ENCODE results near the gene NDUFS7.

Gene NDUFS7

DNA sequence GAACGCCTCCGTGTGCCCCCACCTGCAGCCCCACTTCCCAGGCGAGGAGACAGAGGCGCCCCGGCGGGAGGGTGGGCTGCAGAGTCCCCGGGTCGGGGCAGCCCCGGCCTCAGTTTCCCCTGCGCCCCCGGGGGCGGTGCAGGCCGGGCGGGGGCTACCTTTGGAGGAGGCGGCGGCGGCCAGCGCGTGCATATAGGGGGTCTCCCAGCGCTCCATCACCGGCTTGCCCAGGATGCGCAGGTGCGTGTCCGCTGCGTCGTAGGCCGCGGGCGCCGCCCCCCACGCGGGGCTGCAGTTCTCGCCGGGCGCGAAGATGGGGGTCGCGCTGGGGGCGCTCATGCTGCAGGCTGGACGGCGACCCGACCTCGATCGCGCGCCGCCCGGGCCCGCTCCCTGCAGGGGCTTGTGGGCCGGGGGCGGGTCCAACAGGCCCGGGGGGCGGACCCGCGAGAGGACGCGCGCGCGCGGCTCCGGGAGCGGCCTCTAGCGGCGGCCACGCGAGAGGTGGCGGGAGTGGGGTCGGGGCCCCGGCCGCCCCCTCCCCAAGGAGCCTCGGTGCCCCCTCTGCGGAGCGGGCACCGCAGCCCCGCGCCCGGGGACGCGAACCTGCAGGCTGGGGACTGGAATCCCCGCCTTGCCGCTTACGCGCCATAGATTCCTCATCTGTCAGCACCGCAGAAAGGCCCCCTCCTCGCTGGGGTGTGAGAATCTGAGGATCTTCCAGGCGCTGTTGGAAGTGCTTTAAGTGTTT is 17.6 kb downstream of the NDUFS7 start, which contains the start of gene GAMT:
GAMT (minus strand) TSS at position 405 of the 751 bp plus-strand sequence; CDS start at position 339, 66 bp downstream.
- peak; percentile 78 for DNase-seq (ENCODE audit: low spot score)

DNA sequence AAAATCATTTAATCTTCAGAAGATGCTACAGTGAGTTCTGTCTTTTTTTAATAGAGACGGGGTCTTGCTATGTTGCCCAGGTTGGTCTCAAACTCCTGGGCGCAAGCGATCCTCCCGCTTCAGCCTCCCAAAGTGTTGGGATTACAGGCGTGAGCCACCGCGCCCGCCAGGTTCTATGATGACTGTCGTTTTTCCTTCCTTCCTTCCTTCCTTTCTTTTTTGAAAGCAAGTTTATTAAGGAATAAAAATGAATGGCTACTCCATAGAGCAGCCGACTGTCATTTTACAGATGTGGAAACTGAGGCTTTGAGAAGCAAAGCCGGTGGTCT is 18.1 kb downstream of the NDUFS7 start:
- no peak for DNase-seq (ENCODE audit: low spot score)

DNA sequence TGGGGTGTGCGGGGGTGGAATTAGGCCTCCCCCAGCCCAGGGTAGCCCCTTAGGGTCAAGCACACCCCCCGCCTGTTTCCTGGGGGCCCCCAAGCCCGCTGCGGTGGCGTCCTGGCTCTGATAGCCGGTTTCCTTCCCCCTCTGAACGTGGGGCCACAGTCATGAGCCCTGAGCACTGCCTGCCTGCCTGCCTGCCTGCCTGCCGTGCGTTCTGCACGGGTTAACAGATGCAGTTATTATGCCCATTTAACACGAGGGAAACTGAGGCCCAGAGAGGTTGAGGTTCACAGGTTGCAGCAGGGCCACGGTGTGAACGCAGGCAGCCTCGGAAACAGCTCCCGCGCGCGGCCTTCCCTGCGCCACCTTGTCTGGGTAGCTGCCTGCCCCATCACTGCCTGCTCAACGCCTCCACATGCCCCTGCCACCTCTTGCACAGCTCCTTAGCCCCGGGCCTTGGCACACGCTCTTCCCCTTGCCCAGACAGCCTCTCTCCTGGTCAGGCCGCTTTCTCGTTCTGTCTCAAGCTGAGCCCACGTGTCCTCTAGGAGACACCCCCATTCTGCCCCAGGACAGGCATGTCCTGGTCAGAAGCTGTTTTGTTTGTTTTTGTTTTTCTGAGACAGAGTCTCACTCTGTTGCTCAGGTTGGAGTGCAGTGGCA is 18.8 kb downstream of the NDUFS7 start:
- DNase-seq (ENCODE audit: low spot score) = no peak

DNA sequence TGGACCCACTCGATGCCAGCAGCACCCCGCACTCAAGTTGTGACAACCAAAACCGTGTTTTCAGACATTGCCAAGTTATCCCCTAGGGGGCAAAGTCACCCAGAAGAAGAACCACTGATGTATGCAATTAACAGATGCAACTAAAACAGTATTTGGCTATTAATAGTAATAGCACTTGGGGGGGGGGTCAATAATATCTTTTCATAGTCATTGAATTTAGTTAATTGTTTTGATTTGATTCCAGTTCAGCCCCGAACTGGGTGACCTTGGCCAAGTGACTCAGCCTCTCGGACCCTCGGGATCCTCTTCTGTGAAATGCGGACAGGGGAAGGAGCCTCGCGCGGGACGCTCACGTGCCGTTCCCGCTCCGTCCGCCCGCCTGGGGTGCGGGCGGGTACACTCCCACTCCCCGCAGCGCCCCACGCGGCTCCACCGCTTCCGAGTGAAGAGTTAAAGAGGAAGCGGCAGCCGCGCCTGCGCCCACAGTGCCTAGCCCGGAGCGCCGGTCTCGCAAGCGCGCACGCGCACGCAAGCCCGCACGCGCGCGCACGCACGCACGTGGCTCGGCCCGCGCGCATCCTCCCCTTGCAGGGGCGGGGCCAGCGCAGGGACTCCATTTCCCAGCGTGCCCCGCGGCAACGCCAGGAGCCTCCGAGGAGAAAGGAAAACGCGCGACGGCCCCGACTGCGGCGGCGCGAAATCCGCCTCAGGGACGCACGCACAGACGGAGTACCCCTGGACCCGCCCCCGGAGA is 23.2 kb downstream of the NDUFS7 start:
- DNase-seq (ENCODE audit: low spot score) = peak; percentile 97

DNA sequence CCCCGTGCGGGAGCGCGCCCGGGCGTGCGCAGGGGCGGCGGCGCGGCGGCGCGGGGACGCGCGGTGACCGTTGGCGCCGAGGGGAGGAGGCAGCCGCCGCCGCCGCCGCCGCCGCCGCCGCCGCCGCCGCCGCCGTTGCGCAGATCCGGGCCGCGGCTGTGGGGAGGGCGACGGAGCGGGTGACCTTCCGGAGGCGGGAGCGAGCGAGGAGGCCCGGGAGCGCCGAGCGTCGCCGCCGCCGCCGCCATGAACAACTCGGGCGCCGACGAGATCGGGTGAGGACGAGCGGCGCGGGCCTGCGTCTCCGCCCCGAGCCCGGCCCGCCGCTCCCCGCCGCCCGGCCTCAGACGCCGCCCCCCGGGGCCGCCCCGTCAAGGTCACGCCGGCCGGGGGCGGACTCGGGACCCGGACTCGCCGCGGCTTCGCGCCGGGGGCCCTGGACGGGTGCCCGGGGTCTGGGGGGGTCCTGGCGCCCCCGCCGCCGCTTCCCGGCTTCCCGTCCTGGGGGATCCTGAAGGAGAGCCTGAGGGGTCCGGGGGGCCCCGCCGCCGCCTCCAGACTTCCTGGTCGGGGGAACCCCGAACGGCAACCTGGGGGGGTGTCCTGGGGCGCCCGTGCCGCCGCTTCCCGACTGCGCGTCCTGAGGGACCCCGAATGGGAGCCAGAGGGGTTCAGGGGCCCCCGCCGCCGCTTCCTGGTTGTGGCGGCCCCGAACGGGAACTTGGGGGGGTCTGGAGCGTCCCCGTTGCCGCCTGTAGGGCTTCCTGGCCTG is 24.0 kb downstream of the NDUFS7 start, which contains the start of gene DAZAP1:
DAZAP1 (plus strand) TSS at position 59 of the 772 bp plus-strand sequence; CDS start at position 247, 188 bp downstream.
- peak; percentile 28 for DNase-seq (ENCODE audit: low spot score)

DNA sequence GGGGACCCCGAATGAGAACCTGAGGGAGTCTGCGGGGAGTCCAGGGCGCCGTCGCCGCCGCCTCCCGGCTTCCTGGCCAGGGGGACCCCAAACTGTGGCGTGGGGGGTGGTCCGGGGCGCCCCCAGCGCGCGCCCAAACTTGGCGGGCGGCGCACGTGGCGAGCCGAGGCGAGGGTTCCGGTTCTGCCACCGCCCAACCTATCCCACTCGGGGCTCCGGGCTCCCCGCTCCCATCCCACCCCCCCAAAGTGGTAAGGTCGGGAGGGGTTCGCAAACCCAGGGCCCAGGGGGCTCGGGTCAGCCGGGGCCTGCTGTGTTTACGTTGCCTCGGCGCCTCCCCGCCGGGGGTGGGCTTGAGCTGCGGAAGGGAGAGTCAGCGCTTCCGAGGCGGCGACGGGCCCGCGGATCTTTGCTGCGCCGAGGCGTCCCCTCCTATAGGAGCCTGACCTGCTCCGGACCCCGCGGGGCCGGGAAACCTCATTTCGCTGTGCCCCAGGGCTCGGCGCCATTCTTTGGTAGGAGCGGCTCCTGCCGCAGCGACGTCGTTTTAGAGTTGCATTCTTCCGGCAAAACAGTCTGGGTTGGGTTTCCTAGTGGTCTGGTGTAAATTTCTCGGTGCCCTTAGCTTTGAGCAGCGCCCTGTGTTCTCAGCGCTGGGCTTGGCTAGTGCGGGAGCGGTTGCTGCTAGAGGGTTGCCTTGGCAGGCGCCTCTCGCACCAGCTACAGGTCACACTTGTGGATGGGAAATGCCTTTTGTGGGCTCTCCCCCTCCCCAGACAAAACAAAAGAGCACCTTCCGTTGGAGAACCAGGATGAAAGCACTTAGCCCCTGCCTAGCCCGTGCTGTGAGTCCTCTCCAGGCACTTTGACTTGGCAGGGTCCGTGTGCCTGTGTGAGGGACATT is 24.8 kb downstream of the NDUFS7 start:
- peak; percentile 25 for DNase-seq (ENCODE audit: low spot score)

DNA sequence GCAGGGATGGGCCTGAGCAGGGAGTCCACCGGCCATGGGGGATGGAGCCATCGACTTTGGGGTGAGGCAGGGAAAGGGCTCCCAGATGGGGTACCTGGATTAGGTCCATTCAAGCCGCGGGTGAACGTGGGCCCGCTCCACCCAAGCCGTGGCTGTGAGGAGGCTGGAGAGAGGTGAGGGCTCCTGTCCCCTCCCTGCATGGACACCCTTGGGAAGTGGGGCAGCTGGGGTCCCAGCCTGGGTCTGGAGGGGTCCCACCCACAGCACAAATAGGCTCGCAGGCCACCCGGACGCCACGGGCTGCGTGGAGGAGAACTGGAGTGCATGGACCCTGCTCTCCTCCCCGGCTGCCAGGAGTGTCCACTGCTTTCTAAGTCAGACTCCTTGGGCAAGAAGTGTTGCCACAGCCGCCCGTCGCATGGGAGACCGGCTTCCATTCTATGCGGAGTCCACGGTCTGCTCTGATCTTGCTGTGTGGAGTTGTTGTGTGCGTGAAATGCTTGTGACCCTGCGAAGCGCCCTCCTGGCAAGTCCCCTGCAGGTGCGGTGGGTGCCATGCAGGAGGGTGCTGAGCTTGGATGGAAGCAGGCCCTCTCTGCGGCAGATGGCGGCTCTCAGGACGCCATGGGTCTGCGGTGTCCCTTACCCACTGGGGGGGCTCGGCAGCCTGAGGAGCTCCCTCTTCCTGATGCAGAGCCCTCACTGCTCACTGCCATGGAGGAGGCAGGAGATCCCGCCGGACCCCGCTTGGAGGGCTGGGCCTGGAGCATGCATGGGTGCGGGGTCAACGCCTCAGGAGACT is 25.7 kb downstream of the NDUFS7 start:
- no peak for DNase-seq (ENCODE audit: low spot score)

DNA sequence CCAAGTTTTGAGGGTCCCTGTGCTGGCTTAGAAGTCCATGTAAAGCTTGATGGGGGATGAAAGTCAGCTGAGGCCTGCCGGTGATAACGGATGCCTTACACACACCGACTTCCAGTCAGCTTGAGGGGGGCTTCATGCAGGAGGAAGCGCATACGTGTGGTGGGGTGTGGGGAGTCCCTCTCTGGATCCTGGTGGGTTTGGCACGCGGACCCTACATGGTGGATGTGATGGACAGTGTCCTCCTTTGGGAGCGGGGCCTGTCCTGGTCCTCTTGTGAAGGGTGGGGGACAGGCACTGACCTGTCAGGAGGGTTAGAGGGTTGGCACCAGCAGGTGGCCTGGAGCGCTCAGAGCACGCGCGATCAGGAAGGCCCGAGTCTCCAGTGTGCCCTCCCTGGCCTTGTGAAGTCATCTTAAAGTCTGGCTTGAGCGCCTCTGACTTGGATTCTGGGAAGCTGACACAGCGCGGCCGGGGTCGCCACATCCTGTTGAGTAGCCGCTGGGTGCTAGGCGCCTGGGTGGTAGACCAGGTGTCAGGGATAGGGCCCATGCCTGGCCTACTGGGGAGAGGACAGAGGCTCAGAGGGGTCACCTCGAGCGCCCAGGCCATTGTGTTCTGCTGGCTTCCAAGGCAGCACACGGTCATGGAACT is 26.6 kb downstream of the NDUFS7 start:
- no peak for DNase-seq (ENCODE audit: low spot score)

DNA sequence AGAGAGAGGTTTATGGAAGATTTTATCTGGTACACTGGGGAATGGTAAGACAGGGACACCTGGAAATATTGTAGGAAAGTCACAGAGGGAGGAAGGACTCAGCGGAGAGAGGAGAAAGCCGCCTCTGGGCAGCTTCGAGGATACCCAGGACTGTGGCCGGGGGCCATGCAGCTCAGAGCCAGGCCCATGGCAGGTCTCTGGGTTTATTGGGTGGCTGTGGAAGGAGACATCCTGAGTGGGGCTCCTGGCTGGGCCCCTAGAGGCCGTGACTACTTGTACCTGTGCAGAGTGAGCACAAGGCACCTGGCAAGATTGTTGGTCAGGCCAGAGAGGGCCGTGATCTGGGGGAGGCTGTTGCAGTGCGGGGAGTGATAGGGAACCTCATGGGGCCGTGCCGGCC is 27.1 kb downstream of the NDUFS7 start:
- DNase-seq (ENCODE audit: low spot score) = no peak

DNA sequence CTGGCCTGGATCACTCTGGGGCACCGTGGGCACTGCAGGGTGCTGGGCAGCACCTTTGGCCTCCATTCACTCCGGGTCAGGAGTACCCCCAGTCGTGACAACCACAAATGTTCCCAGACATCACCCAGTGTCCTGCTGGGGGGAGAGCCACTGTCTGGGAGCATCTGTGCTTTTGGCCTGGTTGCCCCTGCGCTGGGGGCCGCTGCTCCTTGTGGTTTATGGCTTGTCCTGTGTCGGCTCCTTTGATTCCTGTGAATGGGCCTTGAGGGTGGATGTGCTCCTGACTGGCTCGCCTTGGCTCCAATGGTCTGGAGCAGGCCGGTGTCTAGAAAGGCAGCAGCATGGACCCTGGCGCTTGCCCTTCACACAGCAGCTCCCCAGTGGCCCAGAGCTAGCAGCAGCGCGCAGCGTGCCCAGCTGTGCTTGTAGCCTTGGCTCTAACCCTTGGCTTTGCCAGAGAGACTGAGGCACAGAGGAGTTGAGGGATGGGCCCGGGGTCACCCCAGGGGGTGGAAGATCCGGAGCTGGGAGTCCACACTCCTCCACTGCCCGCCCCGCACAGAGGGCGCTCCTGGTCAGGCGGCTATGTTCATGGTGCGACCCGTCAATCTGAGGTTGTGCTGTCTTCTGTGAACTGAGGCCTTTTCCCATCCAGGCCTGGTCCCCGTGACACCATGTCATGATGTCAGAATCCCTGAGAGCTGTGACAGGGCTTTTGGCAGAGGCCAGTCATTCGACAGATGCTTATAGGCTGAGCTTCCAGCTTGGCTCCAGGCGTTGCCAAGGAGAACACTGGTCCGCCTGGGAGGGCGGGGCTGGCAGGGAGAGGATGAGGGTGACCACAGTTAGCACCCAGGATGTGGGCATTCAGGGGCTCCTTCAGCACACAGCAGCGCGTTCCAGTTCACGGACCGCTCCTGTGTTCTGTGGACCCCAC is 27.8 kb downstream of the NDUFS7 start:
- DNase-seq (ENCODE audit: low spot score) = no peak

DNA sequence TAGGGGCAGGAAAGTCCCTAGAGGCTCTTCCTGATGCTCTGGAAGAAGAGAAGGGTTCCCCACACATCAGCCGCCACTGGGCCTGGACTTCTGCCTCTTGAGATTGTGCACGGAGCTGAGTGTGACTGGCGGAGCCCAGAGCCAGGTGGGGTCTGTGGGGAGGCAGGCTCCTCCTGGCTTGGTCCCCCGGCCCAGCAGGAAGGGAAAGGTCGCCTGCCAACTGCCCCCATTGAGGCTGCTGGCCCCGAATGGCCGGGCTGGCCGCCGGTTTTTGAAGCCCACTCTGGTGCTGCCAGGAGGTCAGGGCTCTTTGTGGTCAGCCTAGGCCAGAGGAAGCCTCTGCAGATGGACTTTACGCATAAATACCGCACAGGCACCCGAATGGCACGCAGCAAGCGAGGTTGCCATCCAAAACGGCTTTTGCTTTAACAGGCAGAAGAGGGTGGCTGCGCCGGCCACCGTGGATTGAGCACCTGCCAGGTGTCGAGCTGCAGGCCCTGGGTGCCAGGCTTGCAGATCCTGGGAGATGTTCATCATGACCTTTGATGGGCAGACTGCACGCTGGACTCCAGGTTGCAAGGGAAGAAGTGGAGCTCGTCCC is 28.7 kb downstream of the NDUFS7 start:
- DNase-seq (ENCODE audit: low spot score) = no peak

DNA sequence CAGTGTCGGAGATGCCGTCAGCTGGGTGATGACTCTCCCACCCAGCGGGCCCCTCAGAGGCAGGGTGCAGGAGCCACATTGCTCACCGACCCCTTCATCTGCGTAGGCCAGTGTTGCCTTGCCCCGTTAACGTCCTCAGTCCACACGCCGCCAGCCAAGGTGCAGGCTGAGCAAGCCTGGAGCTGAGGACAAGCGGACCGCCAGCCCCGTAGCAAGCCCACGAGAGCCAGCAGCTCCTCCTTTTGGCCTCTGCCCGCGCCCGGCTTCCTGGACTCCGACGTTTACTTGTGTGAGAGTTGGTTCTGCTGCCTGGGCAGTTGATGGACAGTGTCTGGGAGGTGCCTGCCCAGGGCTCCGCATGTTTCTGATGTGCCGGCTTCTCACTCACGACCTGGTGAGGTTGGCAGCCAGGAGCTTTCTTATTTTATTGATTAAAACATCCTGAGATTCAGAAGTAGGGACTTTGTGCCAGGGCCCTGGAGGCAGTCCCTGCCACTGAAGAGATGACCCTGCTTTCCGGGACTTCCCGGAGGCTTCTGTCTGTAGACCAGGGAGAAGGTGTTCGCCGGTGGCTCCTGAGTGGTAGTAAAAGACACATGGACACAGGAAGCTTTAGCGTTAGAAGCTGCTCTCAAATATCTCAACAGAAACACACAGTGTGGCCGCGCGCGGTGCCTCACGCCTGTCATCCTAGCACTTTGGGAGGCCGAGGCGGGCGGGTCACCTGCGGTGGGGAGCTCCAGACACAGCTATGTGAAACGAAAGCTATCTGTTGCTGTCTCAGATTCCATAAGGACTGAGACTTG is 29.5 kb downstream of the NDUFS7 start:
- DNase-seq (ENCODE audit: low spot score) = no peak

DNA sequence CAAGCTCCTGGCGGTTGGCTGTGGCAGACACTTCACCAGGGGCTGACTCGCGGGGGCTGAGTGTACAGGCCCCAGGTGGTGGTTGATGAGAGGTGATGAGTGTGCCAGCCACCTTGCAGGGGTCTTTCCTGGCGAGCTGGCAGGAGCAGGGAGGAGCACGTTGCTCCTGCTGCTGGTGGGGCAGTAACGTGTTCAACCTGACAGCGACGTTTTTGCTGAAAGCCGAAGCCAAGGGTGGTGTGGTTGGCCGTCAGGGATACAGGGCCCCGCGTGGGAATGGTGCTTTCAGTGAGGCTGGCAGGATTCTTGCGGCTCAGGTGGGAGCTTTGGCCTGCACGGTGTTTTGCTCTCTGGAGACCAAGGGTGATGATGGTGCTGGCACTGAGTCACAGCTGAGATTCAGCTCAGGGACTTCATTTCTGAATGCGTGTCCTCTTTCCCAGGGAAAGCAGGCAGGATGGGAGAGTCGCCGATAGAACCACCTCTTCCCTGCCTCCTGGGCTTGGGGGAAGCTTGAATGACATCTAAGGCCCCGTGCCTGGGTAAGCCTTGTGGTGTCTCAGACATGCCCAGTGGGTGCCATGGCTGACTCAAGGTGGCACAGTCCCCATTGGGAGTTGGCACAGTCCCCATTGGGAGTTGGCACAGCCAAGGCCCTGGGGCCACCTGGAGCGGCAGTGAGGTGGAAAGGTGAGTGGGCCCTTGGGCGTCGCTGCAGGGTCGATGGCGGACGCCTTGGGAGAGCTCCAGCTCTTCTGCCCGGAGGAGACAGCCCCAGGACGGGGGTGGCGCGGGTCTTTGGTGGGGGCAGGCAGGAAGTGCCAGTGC is 32.5 kb downstream of the NDUFS7 start:
- no peak for DNase-seq (ENCODE audit: low spot score)

DNA sequence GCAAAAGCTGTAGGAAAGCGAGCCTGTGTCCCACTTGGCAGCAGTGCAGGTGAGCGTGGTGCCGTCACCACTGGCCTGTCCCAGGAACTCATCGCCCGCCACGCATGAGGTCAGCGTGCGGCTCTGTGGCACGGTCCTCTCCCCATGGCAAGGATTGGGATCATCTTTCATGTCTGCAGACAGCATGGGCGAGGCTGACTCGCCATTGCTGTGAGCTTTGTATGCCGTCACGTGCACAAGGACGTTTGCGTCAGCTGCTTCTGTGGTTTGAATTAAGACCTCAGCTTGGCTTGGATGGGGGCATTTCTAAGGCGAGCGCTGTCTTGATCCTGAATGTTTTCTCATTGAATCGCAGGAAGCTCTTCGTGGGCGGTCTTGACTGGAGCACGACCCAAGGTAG is 33.4 kb downstream of the NDUFS7 start:
- DNase-seq (ENCODE audit: low spot score) = no peak

DNA sequence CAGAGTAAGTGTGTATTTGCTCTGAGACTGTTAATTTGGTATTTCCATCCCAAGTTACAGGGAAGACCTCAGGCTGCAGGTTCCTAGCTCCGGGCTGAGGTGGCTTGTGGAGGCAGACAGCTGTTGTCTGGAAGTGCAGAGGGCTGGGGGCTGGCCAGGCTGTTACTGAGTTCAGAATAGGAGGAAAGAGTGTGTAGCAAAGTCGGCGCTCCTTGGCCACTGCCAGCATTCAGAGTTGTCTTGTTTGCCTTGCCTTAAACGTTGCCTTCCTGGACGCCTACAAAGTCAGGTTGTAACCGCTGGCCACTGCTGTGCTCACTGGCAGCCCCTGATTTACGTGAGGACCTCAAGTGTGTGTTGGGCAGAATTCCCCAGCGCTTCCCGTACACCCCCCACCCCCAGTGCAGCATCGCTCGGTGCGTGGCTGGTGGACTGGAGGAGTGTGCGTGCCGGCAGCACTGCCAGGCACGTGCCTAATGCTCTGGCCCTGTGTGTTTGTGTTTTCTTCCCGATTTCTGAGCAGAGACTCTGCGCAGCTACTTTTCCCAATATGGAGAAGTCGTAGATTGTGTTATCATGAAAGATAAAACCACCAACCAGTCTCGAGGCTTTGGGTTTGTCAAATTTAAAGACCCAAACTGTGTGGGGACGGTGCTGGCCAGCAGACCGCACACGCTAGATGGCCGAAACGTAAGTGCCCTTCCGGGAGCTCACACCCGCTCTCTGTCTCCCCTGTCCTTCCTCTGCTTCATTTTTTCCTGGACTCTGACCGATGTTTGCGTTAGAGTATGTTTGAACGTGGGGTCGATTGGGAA is 34.2 kb downstream of the NDUFS7 start:
- DNase-seq (ENCODE audit: low spot score) = no peak

DNA sequence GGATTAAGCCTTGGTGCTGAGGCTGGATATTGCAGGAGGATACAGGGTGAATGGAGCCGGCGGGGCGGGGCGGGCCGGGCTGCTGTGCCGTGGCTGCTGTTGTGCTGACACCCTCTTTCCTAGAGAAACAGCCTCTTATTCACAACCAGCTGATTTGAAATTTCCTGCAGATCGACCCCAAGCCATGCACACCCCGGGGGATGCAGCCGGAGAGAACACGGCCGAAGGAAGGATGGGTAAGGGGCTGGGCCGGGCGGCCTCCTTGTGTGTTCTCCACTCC is 34.7 kb downstream of the NDUFS7 start:
- no peak for DNase-seq (ENCODE audit: low spot score)
